Duodenal mucosa (tissue), 2 donors: ENCODE measurements around the gene TMEM158.
A peak's percentile ranks its signal among the peaks of the same experiment; 100 is the strongest.

ENCODE experiments used
- H3K27ac ChIP-seq: one replicate; pipeline ENCODE4 v1.7.0; 2013; ENCODE audit warnings: low read depth, low read length
- H3K27me3 ChIP-seq, 2 donors: one replicate each; pipeline ENCODE4 v1.7.0; 2013; ENCODE audit warnings: low read length in 2 of 2, control low read depth in 1 of 2; ENCODE audit not compliant: insufficient read depth in 2 of 2, control insufficient read depth in 1 of 2
- H3K36me3 ChIP-seq, 2 donors: one replicate each; pipeline ENCODE4 v1.7.0; 2013; ENCODE audit warnings: low read length in 2 of 2, control low read depth in 1 of 2; ENCODE audit not compliant: insufficient read depth in 2 of 2, control insufficient read depth in 1 of 2
- H3K4me1 ChIP-seq, 2 donors: one replicate each; pipeline ENCODE4 v1.7.0; 2013; ENCODE audit warnings: low read length in 2 of 2, control low read depth in 1 of 2; ENCODE audit not compliant: insufficient read depth in 2 of 2, control insufficient read depth in 1 of 2
- H3K4me3 ChIP-seq, 2 donors: one replicate each; pipeline ENCODE4 v1.7.0; 2013; ENCODE audit warnings: low read length in 2 of 2, low read depth in 1 of 2
- H3K9ac ChIP-seq, 2 donors: one replicate each; pipeline ENCODE4 v1.7.0; 2013; ENCODE audit warnings: low read length in 2 of 2, low read depth in 1 of 2
- H3K9me3 ChIP-seq, 2 donors: one replicate each; pipeline ENCODE4 v1.7.0; 2013; ENCODE audit warnings: low read length in 2 of 2, control low read depth in 1 of 2; ENCODE audit not compliant: control insufficient read depth in 1 of 2

The TMEM158 gene

GRCh38 chr3:45234250-45234649 lies 8.2 kb upstream of the TMEM158 start:
- H3K9ac ChIP-seq: no peak overlapping the region
- H3K4me3 ChIP-seq: no peak overlapping the region
- no peak overlapping the region for H3K27ac ChIP-seq
- no peaks in the 10 kb centered on the region for H3K36me3 ChIP-seq
- H3K27me3 ChIP-seq: peaks cover 18 to 20% of the 10 kb centered on the region in 2 donors
- no peaks in the 10 kb centered on the region for H3K4me1 ChIP-seq
- H3K9me3 ChIP-seq: no peaks in the 10 kb centered on the region

- H3K9me3 ChIP-seq: no peaks in the 10 kb centered on the region
- no peaks in the 10 kb centered on the region for H3K4me1 ChIP-seq
- no peak overlapping the region for H3K4me3 ChIP-seq
- no peaks in the 10 kb centered on the region for H3K36me3 ChIP-seq
- peaks cover 30 to 32% of the 10 kb centered on the region in 2 donors for H3K27me3 ChIP-seq
- no peak overlapping the region for H3K9ac ChIP-seq
- no peak overlapping the region for H3K27ac ChIP-seq
These were observed 6.4 kb upstream of the TMEM158 start for GRCh38 chr3:45232521-45232920.

GRCh38 chr3:45227946-45228345 lies 1.9 kb upstream of the TMEM158 start:
- Histone ChIP-seq H3K4me1 (peaks cover 0 to 6% of the 10 kb centered on the region in 2 donors), H3K9ac (no peak overlapping the region), H3K36me3 (no peaks in the 10 kb centered on the region), H3K4me3 (no peak overlapping the region), H3K27me3 (peaks cover 52 to 60% of the 10 kb centered on the region in 2 donors), H3K27ac (no peak overlapping the region), H3K9me3 (no peaks in the 10 kb centered on the region)

GRCh38 chr3:45227071-45227820 lies 1.2 kb upstream of the TMEM158 start:
- H3K9ac ChIP-seq: no peak overlapping the region
- H3K36me3 ChIP-seq: no peaks in the 10 kb centered on the region
- no peaks in the 10 kb centered on the region for H3K9me3 ChIP-seq
- H3K27me3 ChIP-seq: peaks cover 59 to 67% of the 10 kb centered on the region in 2 donors
- H3K4me3 ChIP-seq: no peak overlapping the region
- H3K27ac ChIP-seq: no peak overlapping the region
- peaks cover 0 to 6% of the 10 kb centered on the region in 2 donors for H3K4me1 ChIP-seq

- Histone ChIP-seq H3K27ac (no peak overlapping the region), H3K4me1 (peaks cover 0 to 6% of the 10 kb centered on the region in 2 donors), H3K9ac (no peak overlapping the region)
These were observed 452 bp downstream of the TMEM158 start for GRCh38 chr3:45225465-45226205.

GRCh38 chr3:45224824-45225464 lies 1.1 kb downstream of the TMEM158 start:
- H3K27ac ChIP-seq: no peak overlapping the region
- no peaks in the 10 kb centered on the region for H3K36me3 ChIP-seq
- peaks cover 52 to 53% of the 10 kb centered on the region in 2 donors for H3K27me3 ChIP-seq
- no peaks in the 10 kb centered on the region for H3K9me3 ChIP-seq
- no peak overlapping the region for H3K9ac ChIP-seq
- peaks cover 0 to 6% of the 10 kb centered on the region in 2 donors for H3K4me1 ChIP-seq
- peak overlapping the region; percentile 35 to 55 for H3K4me3 ChIP-seq

More at GRCh38 chr3:45225465-45226205, 452 bp downstream of the TMEM158 start:
- H3K27me3 ChIP-seq: peaks cover 54 to 55% of the 10 kb centered on the region in 2 donors
- H3K4me3 ChIP-seq: peak overlapping the region in 1 of 2 donors; percentile 55
- no peaks in the 10 kb centered on the region for H3K9me3 ChIP-seq
- no peaks in the 10 kb centered on the region for H3K36me3 ChIP-seq

GRCh38 chr3:45223889-45224727 lies 2.0 kb downstream of the TMEM158 start:
- H3K4me1 ChIP-seq: peaks cover 0 to 6% of the 10 kb centered on the region in 2 donors
- H3K4me3 ChIP-seq: no peak overlapping the region
- no peaks in the 10 kb centered on the region for H3K9me3 ChIP-seq
- H3K9ac ChIP-seq: no peak overlapping the region
- H3K27me3 ChIP-seq: peaks cover 46 to 48% of the 10 kb centered on the region in 2 donors
- no peak overlapping the region for H3K27ac ChIP-seq
- H3K36me3 ChIP-seq: no peaks in the 10 kb centered on the region

GRCh38 chr3:45219694-45220093 lies 6.4 kb downstream of the TMEM158 start:
- H3K9ac ChIP-seq: no peak overlapping the region
- no peaks in the 10 kb centered on the region for H3K36me3 ChIP-seq
- H3K27ac ChIP-seq: no peak overlapping the region
- no peak overlapping the region for H3K4me3 ChIP-seq
- peaks cover 24% of the 10 kb centered on the region in 2 donors for H3K27me3 ChIP-seq
- no peaks in the 10 kb centered on the region for H3K9me3 ChIP-seq
- H3K4me1 ChIP-seq: no peaks in the 10 kb centered on the region

- Histone ChIP-seq H3K27ac (no peak overlapping the region), H3K4me3 (no peak overlapping the region), H3K27me3 (peaks cover 15 to 16% of the 10 kb centered on the region in 2 donors), H3K36me3 (no peaks in the 10 kb centered on the region), H3K4me1 (no peaks in the 10 kb centered on the region), H3K9me3 (no peaks in the 10 kb centered on the region), H3K9ac (no peak overlapping the region)
These were observed 7.3 kb downstream of the TMEM158 start for GRCh38 chr3:45218578-45219390.
